ENCODE data around the gene PRSS22. TPM values are rescaled to one million over a fixed set of nuclear protein-coding genes. Genes with fewer than 3 reads are reported as not detected.

The PRSS22 gene
- total RNA-seq, 2 donors from 2014 or later = 0.34 TPM; not detected in 1

- DNase-seq (ENCODE audit: low spot score in 2 of 2) (peak in 1 of 2 donors; percentile 39), ATAC-seq (no peak)
- Mint-ChIP-seq H3K27ac (no peak overlapping the region), H3K36me3 (no peaks in the 10 kb centered on the region), H3K9me3 (no peaks in the 10 kb centered on the region)
Measured at GRCh38 chr16:2815299-2815771, 42.6 kb downstream of the PRSS22 start.

- H3K9me3 Mint-ChIP-seq = no peaks in the 10 kb centered on the region
Measured at GRCh38 chr16:2814551-2815298, 43.2 kb downstream of the PRSS22 start.

GRCh38 chr16:2813771-2814221 is 44.2 kb downstream of the PRSS22 start:
- ATAC-seq (no peak), DNase-seq (ENCODE audit: low spot score in 2 of 2) (peak in 1 of 2 donors; percentile 13)
- Mint-ChIP-seq H3K36me3 (no peaks in the 10 kb centered on the region), H3K27ac (no peak overlapping the region), H3K9me3 (no peaks in the 10 kb centered on the region)

More at GRCh38 chr16:2814551-2815298, 43.2 kb downstream of the PRSS22 start:
- ATAC-seq = no peak
- H3K36me3 Mint-ChIP-seq = no peaks in the 10 kb centered on the region
- no peak overlapping the region for H3K27ac Mint-ChIP-seq
- DNase-seq (ENCODE audit: low spot score in 2 of 2) = peak in 1 of 2 donors; percentile 46

GRCh38 chr16:2811703-2812471 is 46.1 kb downstream of the PRSS22 start:
- Mint-ChIP-seq H3K36me3 (no peaks in the 10 kb centered on the region), H3K27ac (peak overlapping the region in 1 of 2 donors; percentile 22), H3K9me3 (no peaks in the 10 kb centered on the region)
- DNase-seq (ENCODE audit: low spot score in 2 of 2) (peak in 1 of 2 donors; percentile 40), ATAC-seq (no peak)

- ATAC-seq = no peak
- H3K27ac Mint-ChIP-seq = no peak overlapping the region
- H3K36me3 Mint-ChIP-seq = no peaks in the 10 kb centered on the region
- peak in 1 of 2 donors; percentile 25 for DNase-seq (ENCODE audit: low spot score in 2 of 2)
- no peaks in the 10 kb centered on the region for H3K9me3 Mint-ChIP-seq
Measured at GRCh38 chr16:2810651-2811050, 47.3 kb downstream of the PRSS22 start.

GRCh38 chr16:2809149-2809760 is 48.7 kb downstream of the PRSS22 start:
- H3K27ac Mint-ChIP-seq = no peak overlapping the region
- DNase-seq (ENCODE audit: low spot score in 2 of 2) (no peak), ATAC-seq (no peak)
- peaks cover 4 to 8% of the 10 kb centered on the region in 2 donors for H3K9me3 Mint-ChIP-seq
- peaks cover 4 to 6% of the 10 kb centered on the region in 2 donors for H3K36me3 Mint-ChIP-seq

GRCh38 chr16:2808181-2808580 is 49.8 kb downstream of the PRSS22 start:
- DNase-seq (ENCODE audit: low spot score in 2 of 2) (peak in 1 of 2 donors; percentile 33), ATAC-seq (no peak)
- Mint-ChIP-seq H3K9me3 (peaks cover 12 to 17% of the 10 kb centered on the region in 2 donors), H3K36me3 (peaks cover 10 to 13% of the 10 kb centered on the region in 2 donors), H3K27ac (no peak overlapping the region)

GRCh38 chr16:2806286-2806685 is 51.7 kb downstream of the PRSS22 start:
- no peak for ATAC-seq
- no peak overlapping the region for H3K27ac Mint-ChIP-seq
- H3K36me3 Mint-ChIP-seq = peaks cover 10 to 13% of the 10 kb centered on the region in 2 donors
- peaks cover 15 to 20% of the 10 kb centered on the region in 2 donors for H3K9me3 Mint-ChIP-seq
- no peak for DNase-seq (ENCODE audit: low spot score in 2 of 2)

- H3K27ac Mint-ChIP-seq = peak overlapping the region in 1 of 2 donors; percentile 24
- ATAC-seq (no peak), DNase-seq (ENCODE audit: low spot score in 2 of 2) (peak in 1 of 2 donors; percentile 18)
- H3K9me3 Mint-ChIP-seq = peaks cover 15 to 20% of the 10 kb centered on the region in 2 donors
- peaks cover 10 to 13% of the 10 kb centered on the region in 2 donors for H3K36me3 Mint-ChIP-seq
Measured at GRCh38 chr16:2804728-2805127, 53.2 kb downstream of the PRSS22 start.

GRCh38 chr16:2803545-2804195 is 54.3 kb downstream of the PRSS22 start:
- no peak overlapping the region for H3K27ac Mint-ChIP-seq
- peaks cover 10 to 13% of the 10 kb centered on the region in 2 donors for H3K36me3 Mint-ChIP-seq
- peaks cover 15 to 20% of the 10 kb centered on the region in 2 donors for H3K9me3 Mint-ChIP-seq
- DNase-seq (ENCODE audit: low spot score in 2 of 2) (no peak), ATAC-seq (no peak)

Other genes with a start within 250 kb of the PRSS22 start
- 10 to 100 TPM; 27.8 to 46.9 TPM for gene KCTD5, start 175.6 kb downstream of the PRSS22 start, total RNA-seq
- gene PRSS27, start 137.9 kb downstream of the PRSS22 start, total RNA-seq = 1 to 10 TPM; 1.3 to 3.2 TPM
- gene SRRM2, start 105.5 kb downstream of the PRSS22 start, total RNA-seq = 100 to 1,000 TPM; 624 to 790 TPM
- 100 to 1,000 TPM; 218 to 224 TPM for gene ELOB, start 80.9 kb downstream of the PRSS22 start, total RNA-seq
- gene PRSS33, start 70.6 kb downstream of the PRSS22 start, total RNA-seq = not detected
- not detected for gene PRSS41, start 59.7 kb downstream of the PRSS22 start, total RNA-seq
- gene PRSS21, start 40.9 kb downstream of the PRSS22 start, total RNA-seq = 1 to 10 TPM; 1.8 to 2.4 TPM
- gene ZG16B, start 27.9 kb downstream of the PRSS22 start, total RNA-seq = 1 to 10 TPM in 1 of 2 donors, under 1 TPM in 1; 0.48 to 1.4 TPM
- gene FLYWCH2, start 25.0 kb upstream of the PRSS22 start, total RNA-seq = 10 to 100 TPM in 1 of 2 donors, 1 to 10 TPM in 1; 9.4 to 17.4 TPM
- gene FLYWCH1, start 53.8 kb upstream of the PRSS22 start, total RNA-seq = 10 to 100 TPM; 28.8 to 55.4 TPM
- not detected for gene KREMEN2, start 106.1 kb upstream of the PRSS22 start, total RNA-seq
- gene PAQR4, start 111.2 kb upstream of the PRSS22 start, total RNA-seq = 10 to 100 TPM; 24.0 to 31.6 TPM
- 100 to 1,000 TPM; 125 to 193 TPM for gene PKMYT1, start 122.3 kb upstream of the PRSS22 start, total RNA-seq
- under 1 TPM in 1 of 2 donors, not detected in 1; 0.11 TPM for gene CLDN9, start 154.8 kb upstream of the PRSS22 start, total RNA-seq
- not detected for gene CLDN6, start 160.0 kb upstream of the PRSS22 start, total RNA-seq
- 10 to 100 TPM in 1 of 2 donors, 1 to 10 TPM in 1; 7.6 to 14.6 TPM for gene TNFRSF12A, start 162.2 kb upstream of the PRSS22 start, total RNA-seq
- 10 to 100 TPM; 40.9 to 47.3 TPM for gene HCFC1R1, start 165.8 kb upstream of the PRSS22 start, total RNA-seq
- gene THOC6, start 165.9 kb upstream of the PRSS22 start, total RNA-seq = 10 to 100 TPM; 35.3 to 65.2 TPM
- gene BICDL2, start 178.8 kb upstream of the PRSS22 start, total RNA-seq = 1 to 10 TPM in 1 of 2 donors, not detected in 1; 2.9 TPM
- 1 to 10 TPM; 1.8 to 2.0 TPM for gene MMP25, start 188.4 kb upstream of the PRSS22 start, total RNA-seq
- 1,000 to 10,000 TPM; 2,042 to 3,291 TPM for gene IL32, start 207.5 kb upstream of the PRSS22 start, total RNA-seq
- gene ZSCAN10, start 241.1 kb upstream of the PRSS22 start, total RNA-seq = under 1 TPM; 0.14 to 0.68 TPM

Data from activated naive CD4-positive, alpha-beta T cell treated with anti-CD3 and anti-CD28 coated beads, Interleukin-2, amount 50 U/mL, for 72 hours (primary cell).